HG03469 (cell line): ENCODE measurements around the gene GPHN.

Source experiments
- ATAC-seq: cut with Tn5 transposase; IDR thresholded peaks from one replicate; pipeline ENCODE4 v1.9.1; 2021; ENCODE audit warnings: mild to moderate bottlenecking, moderate library complexity, moderate number of reproducible peaks; ENCODE audit not compliant: unreplicated experiment

GPHN gene

GRCh38 chr14:67199016-67199415, 691.1 kb downstream of the GPHN start:
- ATAC-seq, result no peak

GRCh38 chr14:67207810-67208209, 699.9 kb downstream of the GPHN start:
- no peak for ATAC-seq

DNA sequence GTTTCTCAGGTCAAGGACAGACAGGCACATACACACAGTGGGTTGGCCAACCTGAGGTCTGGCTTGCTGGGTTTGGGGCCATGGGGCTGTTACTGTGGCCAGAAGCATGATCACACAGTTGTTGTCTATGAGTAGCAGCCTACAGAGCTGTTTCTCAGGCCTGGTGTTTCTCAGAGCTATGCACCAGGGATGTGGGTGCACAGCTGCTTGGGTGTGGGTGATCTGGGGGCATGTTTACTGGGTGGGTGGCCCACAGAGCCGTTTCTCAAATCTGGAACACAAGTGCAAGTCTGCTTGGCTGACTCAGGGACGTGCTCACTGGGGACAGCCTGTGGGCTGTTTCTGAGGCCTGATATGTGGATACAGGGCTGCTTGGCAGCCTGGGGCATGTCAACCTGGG, 710.2 kb downstream of the GPHN start:
- no peak for ATAC-seq

DNA sequence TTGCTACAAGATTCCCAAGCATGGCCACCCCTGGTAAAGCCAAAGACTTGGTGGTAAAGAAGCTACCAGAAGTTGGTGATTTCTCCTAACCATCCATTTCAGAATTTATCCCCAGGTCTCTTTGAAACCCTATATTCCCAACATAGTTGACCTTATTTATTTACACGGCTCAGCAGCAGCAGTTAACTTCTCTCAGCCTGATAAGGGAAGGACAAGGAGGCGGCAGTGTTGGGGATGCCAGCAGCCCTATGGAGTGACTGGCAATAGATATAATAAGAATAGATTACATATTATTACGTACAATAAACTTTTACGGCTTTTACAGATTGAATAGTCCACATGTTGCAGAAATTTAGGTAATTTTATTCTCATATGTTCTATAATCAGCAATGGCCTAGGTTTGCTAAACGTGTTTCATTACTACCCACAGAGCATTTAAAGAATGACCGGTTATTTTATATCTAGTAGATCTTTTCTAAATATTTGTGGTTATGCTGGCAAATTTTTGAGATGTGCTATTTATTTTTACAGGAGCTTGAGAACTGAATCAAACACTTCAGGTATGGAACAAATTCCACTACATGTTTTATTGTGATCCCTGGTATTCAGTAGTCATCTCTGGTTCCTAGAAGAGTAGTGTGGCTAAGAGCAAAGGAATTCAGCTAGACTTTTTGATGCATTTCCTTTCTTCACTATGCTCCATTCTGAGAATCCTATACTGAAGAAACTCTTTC, 713.5 kb downstream of the GPHN start:
- no peak for ATAC-seq

DNA sequence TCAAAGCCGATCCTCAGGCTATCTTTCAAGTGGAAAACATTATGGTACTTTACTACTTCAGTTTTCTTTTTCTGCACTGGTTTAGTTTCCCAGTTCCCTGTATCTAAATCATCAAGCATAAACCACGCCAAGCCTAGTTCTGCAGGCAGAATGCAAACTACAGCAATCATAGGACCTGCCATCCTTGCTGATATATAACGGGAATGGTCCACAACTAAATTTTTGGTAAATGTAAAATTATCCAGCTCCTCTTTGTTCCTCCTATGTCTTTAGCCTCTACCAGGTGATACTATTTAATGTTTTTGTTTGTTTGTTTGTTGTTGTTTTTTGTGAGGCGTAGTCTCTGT, 714.0 kb downstream of the GPHN start:
- ATAC-seq, result no peak

DNA sequence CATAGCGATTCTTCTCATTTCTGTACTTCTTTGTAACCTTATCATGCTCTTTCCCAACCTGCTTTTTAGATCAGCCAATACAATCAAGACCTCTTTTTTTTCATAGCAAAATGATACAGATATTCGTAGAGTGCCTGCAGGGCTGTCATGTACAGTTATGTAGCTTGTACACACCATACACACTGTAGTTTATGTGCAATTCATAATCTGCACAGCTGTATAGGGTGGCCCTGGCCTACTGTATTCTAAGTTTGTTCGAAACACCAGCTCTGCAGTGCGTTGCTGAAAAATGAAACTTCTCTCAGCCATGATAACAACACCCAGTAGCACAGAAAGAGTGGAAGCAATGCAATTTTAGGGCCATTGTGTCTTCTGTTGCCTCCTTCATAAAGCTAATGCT, 717.6 kb downstream of the GPHN start:
- no peak for ATAC-seq

DNA sequence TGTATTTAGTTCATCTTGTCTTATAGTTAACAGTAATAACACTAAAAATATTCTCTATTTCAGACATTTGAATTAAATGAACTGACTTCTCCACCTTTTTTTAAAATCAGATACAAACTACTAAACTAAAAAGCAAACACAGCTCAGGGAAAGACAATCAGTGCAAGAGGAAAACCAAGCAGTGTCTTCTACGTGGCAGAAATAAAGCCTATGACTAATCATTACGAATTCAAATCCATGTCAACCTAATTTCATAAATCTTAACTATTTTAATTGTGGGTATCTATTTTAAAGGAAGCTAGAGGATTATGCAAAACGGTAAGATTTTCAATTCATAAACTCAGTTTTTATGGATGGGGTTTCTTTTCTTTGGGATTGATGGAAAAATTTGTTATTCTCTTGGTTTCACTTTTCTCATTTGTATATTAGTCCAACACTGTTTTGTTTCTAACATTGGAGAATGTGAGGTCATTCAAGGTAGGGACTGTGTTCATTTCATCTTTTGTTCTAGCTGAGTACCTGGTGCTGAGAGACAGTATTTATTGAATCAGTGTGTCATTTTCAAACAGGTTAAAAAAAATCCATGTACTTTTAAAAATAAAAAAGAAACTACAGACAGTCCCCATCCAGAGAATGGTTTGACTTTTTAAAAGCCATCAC, 720.5 kb downstream of the GPHN start:
- no peak for ATAC-seq
